CD4-positive, alpha-beta T cell treated with Interleukin-1 beta for 1 hour (primary cell): ENCODE measurements around the gene THG1L.
"Not testable (repeated sequence)": the region's sequence is repeated elsewhere in the genome, so short reads cannot be mapped to it uniquely, and the experiment has no call there.

Experiments used
- DNase-seq, 2 donors: peaks; one replicate each; pipeline ENCODE4 v3.0.0-alpha.2; 2020 to 2022

THG1L gene

GRCh38 chr5:157731272-157732129, at the start of gene THG1L:
THG1L (plus strand) TSS chr5:157731420; CDS start chr5:157731441, 21 bp downstream.
- peak; percentile 96 to 98 for DNase-seq

GRCh38 chr5:157682257-157682656, 49.0 kb upstream of the THG1L start:
- no peak for DNase-seq

GRCh38 chr5:157686276-157687197, 44.7 kb upstream of the THG1L start:
- not testable (repeated sequence) for DNase-seq

- no peak for DNase-seq
Observed at GRCh38 chr5:157687198-157687554, 44.0 kb upstream of the THG1L start.

GRCh38 chr5:157689942-157690689, 41.1 kb upstream of the THG1L start:
- peak; percentile 35 to 38 for DNase-seq

- no peak for DNase-seq
Observed at GRCh38 chr5:157690690-157691433, 40.4 kb upstream of the THG1L start.

- not testable (repeated sequence) for DNase-seq
Observed at GRCh38 chr5:157693816-157694215, 37.4 kb upstream of the THG1L start.

- not testable (repeated sequence) for DNase-seq
Observed at GRCh38 chr5:157696154-157696553, 35.1 kb upstream of the THG1L start.

- not testable (repeated sequence) for DNase-seq
Observed at GRCh38 chr5:157698674-157699073, 32.5 kb upstream of the THG1L start.

- DNase-seq = no peak
Observed at GRCh38 chr5:157703736-157704135, 27.5 kb upstream of the THG1L start.

GRCh38 chr5:157708866-157709265, 22.4 kb upstream of the THG1L start:
- no peak for DNase-seq

GRCh38 chr5:157709346-157709745, 21.9 kb upstream of the THG1L start:
- no peak for DNase-seq

GRCh38 chr5:157710431-157710830, 20.8 kb upstream of the THG1L start:
- DNase-seq = no peak

- DNase-seq = no peak
Observed at GRCh38 chr5:157710882-157711281, 20.3 kb upstream of the THG1L start.

GRCh38 chr5:157713830-157714595, 17.2 kb upstream of the THG1L start:
- no peak for DNase-seq

GRCh38 chr5:157714596-157714864, 16.7 kb upstream of the THG1L start:
- DNase-seq = no peak

GRCh38 chr5:157718519-157718918, 12.7 kb upstream of the THG1L start:
- peak; percentile 15 to 60 for DNase-seq

- no peak for DNase-seq
Observed at GRCh38 chr5:157719245-157719644, 12.0 kb upstream of the THG1L start.

GRCh38 chr5:157721159-157721558, 10.1 kb upstream of the THG1L start:
- DNase-seq = no peak

GRCh38 chr5:157722895-157723294, 8.3 kb upstream of the THG1L start:
- not testable (repeated sequence) for DNase-seq

GRCh38 chr5:157726607-157727006, 4.6 kb upstream of the THG1L start:
- not testable (repeated sequence) for DNase-seq

- DNase-seq = not testable (repeated sequence)
Observed at GRCh38 chr5:157727858-157728257, 3.4 kb upstream of the THG1L start.
